ENCODE results near the gene MYO16.

MYO16 gene

DNA sequence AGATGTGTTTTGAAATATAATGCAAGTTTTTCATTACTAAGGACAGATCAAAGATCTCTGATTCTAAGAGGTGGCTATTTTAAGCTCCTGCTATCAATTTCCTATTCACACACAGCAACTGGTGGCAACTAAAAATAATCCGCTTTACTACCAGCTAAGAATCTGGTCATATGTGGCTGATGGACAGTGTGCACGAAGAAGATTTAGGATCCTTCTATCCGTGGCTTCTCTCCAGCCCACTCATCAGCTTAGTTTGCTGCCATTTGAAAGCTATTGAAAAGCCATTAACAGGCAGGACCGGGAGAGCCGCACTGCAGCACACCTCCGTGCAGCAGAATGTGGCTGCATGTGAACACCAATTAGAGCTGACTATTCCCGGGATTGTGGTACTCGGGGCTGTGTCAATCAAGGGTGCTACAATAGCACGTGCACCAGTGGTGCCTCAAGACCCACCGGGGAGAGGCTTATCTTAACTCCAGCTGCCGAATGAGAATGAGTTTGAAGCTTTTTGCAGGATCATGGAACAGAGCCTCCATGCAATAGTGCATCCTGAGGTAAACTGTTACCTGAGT, at the start of gene MYO16:
TSS of gene MYO16 (plus strand) at position 431 of the 572 bp plus-strand sequence. CDS start 234 bp downstream, outside the sequence.
- intact Hi-C loops (cut with DNase I) = no loop called here
- peak in 1 of 10 donors; percentile 61 for DNase-seq

DNA sequence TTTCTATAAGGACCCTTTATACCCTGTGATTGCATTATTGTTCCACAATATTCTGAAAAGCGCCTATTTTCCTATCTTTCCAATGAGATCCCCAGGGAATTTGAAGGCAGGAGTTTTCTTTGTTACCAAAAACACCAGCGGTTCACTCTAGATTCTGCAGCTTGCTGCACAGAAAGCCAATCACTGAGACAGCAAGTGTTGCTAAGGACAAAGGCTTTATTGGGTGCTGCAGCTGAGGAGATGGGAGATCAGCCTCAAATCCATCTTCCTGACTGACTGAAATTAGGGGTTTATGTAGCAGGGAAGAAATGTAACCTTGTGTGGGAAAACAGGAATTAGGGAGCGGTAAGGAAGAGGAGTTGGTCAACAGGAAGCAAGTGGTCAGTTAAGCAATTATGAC, 42.6 kb upstream of the MYO16 start:
- DNase-seq = no peak

DNA sequence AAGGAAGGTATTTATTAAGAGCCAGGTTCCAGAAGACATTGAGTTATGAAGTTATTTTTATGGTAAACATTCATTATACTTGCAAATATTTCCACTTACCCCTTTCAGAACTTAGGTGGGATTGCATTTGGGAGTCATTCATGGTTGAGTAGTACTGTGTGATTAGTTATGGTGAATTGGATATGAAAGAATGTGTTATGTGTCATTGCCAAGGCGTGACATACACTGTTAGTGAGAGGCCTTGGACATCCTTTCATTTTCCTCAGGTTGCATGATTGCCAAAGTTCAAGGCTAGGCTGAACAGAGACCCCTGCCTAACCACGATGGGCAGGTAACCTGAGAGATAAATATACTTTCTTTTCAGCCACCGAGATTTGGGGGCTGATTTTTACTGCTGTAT, 40.9 kb upstream of the MYO16 start:
- intact Hi-C loops (cut with DNase I) = no loop called here
- no peak for DNase-seq

More for the DNA sequence above, 42.6 kb upstream of the MYO16 start:
- intact Hi-C loops (cut with DNase I) = no loop called here

DNA sequence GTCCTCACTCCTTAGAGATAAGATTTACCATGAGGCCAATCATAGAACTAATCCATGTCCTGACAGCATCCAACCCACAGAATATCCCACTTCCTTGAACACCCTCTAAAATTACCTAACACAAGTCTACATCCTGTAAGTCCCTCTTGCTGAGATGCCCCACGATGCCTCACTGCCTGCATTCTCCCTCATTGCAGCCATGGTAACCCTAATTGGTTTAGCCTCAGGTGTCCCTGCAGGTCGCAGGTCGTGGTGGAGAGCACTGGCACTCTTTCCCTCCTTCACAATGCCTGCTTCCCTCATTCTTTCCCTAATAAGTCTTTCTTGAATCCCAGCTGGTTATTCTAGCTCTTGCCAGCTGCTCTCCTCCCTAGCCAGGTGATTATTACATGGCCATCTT, 35.3 kb upstream of the MYO16 start:
- DNase-seq = no peak
- intact Hi-C loops (cut with DNase I) = no loop called here

DNA sequence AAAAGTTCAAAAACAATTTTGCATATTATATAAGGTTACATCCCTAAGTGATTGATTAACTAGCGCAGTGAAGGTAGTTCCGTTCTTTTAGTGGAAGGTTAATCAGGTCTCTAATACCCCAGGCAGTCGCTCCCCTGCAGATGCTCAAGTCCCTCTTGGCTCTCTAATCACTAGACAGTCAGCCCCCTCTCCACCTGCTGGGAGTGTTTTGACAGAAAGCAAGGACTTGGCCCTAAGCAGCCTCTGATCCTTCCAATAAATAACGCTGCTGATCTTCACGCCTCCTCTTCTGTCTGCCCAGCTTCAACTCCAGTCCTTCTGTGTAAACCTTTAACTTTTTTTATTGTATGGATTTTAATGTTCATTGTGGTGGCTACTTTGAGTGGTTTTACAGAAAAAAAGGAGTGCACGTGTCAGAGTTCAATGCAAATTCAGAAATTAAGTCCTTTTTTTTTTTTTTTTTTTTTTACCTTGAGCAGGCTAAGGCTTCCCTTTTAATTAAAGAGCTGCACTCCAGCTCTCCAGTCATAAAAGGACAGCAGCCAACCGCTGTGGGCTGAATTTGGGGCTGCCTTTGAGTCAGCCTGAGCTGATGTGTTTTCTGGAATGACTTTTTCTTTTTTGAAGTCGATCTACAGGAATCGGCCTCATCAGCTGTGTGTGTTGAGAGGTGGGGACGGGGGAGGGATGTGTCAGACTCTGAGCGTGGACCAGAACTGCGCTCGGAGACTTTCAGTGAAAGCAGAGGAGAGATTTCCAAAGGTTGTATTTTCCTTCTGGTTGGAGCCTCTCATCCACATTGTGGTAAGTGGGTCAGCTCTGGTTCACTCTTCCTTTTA, 33.8 kb upstream of the MYO16 start:
- intact Hi-C loops (cut with DNase I) = no loop called here
- DNase-seq = peak in 6 of 10 donors; percentile 6 to 80 (median 48)

DNA sequence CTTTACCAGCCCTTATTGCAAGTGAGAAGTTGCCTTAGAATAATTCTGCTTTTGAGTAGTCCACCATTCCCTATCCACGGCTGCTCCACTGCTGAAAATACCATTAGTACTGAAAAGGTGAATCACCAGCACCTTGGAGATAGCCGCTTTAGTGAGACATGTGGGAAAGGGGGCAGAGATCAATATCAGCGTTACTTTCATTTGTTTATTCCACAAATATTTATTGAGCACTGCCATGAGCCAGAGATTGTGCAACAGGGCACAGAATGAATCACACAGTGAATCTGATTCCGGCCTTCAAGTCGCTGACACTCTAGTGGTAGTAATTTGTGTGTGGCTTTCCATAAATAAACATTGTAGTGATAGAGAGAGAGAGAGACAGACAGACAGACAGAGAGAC, 31.5 kb upstream of the MYO16 start:
- DNase-seq = no peak
- intact Hi-C loops (cut with DNase I) = no loop called here

DNA sequence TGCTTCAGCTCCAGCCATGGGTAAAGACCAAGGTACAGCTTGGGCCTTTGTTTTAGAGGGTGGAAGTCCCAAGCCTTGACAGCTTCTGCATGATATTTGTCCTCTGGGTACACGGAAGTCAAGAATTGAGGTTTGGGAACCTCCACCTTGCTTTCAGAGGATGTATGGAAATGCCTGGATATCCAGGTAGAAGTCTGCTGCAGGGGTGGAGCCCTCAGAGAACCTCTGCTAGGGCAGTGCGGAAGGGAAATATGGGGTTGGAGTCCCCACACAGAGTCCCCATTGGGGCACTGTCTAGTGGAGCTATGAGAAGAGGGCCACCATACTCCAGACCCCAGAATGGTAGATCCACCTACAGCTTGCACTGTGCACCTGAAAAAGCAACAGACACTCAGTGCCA, 23.0 kb upstream of the MYO16 start:
- no peak for DNase-seq

DNA sequence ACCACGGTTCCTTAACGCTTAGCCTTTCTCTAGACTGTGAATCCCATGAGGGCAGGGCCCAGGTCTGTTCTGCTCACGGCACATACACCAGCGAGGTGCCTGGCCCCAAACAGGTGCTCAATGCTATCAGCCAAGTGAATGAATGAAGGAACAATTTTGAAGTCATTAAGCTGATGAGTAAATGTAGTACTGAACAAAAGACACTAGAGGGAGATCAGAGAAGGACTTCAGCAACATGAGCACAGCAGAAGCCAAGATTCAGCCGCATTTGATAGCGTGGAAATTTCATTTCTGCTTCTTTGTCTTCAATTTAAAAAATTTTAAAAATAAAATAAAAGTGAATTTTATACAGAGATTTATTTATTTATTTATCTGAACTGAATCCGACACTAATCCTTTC, 20.1 kb upstream of the MYO16 start:
- intact Hi-C loops (cut with DNase I) = no loop called here
- DNase-seq = no peak

More for the DNA sequence above, 23.0 kb upstream of the MYO16 start:
- intact Hi-C loops (cut with DNase I) = no loop called here

DNA sequence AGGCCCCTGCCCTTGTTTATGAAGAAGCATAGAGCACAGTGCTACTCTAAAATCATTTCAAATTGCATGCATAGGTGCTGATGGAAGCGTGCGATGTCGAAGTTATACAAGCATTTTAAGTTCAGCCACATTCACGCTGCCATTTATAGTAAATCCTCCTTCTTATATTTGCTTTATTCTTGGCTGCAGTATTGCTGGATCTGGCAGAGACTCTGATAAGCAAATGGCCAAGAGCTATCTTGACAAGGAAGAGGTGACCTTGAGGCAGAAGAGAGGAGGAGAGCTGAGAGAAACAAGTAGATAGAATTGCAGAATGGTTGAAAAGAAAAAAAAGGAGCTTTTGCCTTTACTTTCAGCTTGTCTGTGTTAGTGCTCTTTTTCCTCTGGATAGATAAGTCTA, 18.9 kb upstream of the MYO16 start:
- DNase-seq = no peak
- intact Hi-C loops (cut with DNase I) = no loop called here

DNA sequence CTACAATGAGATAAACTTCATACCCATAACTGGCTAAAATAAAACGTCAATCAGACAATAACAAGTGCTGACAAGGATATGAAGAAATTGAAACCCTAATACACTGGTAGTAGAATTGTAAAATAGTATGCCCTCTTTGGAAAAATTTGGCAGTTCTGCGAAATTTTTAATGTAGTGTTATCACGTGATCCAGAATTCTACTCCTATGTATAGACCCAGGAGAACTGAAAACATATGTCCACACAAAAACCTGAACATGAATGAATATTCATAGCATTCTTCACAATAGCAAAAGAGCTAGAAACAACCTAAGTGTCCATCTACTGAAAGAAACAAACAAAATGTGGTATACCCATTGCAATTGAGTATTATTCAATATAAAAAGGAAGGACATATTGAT, 14.2 kb upstream of the MYO16 start:
- intact Hi-C loops (cut with DNase I) = no loop called here
- no peak for DNase-seq

DNA sequence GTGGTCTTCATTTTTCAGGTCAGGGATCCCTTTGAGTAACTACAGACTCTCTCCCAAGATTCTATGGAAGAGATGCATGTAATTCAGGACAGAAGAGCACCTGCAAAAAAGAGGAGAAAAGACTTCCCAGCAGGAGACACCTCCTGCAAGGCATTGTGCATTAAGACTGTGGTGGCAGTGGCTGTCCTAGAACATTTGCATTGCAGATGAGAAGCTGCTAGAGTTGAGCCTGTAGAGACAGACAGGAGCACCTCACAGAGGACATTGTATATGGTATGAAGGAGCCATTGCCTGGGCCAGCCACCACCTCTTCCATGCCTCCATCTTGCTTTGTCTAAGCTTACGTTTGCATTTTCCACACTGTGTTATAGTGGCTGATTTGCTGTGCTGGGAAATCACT, 11.2 kb upstream of the MYO16 start:
- DNase-seq = no peak
- intact Hi-C loops (cut with DNase I) = no loop called here

DNA sequence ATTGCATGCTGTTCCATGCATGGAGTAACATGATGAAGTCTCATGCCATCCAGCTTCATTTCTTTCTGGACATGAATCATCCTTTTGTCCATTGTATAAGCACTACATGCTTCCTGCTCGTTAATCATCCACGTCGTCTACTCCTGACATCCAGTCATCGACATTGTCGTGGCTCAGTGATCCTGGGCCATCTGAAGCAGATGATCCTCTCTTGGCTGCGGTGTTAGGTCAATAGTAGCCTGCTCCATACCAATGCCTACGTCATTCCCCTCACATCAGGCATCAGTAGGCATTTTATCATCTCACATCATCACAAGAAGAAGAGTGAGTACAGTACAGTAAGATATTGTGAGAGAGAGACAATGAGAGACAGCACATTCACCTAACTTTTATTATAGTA, 7.9 kb upstream of the MYO16 start:
- intact Hi-C loops (cut with DNase I) = no loop called here
- DNase-seq = no peak

DNA sequence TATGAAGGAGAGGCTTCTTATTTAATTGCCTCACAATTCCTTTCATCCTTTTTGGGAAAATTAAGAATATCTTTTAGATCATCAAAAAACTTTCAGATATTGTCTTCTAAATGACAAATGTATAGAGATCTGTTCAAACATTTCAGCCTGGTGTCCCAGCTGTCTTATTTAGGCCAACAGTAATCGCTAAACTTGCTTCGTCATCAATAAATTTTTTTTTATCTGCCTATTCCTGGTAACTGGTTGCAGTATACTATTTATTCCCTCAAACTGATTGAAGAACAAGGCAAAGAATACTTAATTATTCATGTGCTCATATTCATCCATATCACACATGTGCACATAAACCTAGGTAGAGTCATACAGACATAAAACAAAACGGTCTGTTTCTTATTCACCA, 5.3 kb upstream of the MYO16 start:
- DNase-seq = no peak
- intact Hi-C loops (cut with DNase I) = no loop called here

DNA sequence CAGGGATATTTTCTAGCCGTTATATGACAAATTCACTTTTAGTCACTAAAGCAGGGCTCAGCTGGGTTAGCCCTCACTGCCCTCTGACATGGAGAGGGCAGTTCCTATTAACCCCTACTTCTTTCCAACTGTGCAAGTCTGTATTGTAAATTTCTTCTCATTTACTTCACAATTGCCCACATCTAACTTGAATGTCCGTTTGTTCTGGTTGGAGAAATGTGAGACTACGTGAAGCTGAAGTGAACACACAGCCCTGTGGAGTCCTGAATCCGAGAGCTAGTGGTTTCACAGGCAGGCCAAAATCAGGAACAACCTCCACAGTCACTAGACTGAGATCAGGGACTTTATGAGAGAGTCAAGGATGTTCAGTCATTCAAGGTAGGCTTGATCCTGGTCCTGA, 4.4 kb upstream of the MYO16 start:
- intact Hi-C loops (cut with DNase I) = no loop called here
- no peak for DNase-seq

DNA sequence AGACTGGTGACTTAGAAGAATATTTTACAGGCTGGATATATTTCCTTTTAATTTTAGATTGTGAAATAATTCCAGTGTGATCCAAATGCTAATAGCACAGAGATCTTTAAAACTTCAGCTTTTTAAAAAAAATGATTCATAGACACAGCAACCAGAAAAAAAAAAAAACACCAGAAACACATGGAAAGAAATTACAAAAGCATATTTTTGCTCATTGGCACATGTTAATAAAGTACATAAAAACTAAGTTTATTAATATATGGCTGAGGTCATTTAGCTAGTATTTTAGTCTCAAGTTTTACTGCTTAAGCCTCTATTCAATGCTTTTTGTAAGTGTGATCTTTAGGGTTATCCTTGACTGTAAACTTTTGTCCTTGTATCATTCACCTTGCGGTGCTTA, 577 bp downstream of the MYO16 start:
- intact Hi-C loops (cut with DNase I) = no loop called here
- DNase-seq = no peak

DNA sequence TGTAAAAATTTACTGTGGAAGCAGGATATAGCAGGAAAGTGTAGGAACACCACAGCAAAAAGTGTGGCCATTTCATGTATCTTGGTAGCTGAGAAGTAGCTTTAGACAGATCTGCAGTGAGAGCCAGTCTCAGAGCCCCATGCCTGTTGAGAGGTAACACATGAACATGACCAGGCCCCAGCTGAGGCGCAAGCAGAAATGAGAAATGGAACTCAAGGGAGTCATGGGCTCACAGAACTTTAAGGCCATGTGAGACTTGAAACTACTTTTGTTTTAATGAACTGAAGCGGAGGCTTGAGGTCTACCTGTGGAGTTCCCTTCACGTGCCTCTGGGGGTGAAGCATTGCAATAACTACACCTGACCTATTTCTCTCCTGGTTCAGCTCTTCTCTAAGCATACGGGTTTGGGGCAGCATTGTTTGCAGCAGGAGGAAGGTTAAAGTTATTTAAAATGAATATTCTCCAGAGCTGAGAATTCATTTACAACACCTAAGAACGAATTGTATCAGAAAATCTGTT, 3.3 kb downstream of the MYO16 start:
- DNase-seq = no peak
- intact Hi-C loops (cut with DNase I) = no loop called here

DNA sequence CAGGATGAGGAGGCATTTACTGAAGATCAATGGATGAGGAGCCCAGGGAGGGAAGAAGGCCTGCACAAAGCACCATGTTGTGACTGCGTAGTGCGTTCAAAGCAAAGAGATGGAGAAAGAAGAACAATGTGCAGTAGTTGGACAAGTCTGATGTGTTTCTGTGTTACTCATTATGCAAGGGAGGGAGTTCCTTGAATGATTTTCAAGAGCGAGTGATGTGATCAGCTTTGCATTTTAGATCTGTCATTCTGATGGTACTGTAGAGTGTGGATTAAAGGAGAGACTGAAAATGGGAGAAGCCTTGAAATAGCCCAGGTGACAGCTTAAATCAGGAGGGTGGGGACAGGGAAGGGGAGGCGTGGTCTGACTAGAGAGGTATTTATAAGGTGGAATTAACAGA, 9.5 kb downstream of the MYO16 start:
- DNase-seq = no peak
- intact Hi-C loops (cut with DNase I) = no loop called here

DNA sequence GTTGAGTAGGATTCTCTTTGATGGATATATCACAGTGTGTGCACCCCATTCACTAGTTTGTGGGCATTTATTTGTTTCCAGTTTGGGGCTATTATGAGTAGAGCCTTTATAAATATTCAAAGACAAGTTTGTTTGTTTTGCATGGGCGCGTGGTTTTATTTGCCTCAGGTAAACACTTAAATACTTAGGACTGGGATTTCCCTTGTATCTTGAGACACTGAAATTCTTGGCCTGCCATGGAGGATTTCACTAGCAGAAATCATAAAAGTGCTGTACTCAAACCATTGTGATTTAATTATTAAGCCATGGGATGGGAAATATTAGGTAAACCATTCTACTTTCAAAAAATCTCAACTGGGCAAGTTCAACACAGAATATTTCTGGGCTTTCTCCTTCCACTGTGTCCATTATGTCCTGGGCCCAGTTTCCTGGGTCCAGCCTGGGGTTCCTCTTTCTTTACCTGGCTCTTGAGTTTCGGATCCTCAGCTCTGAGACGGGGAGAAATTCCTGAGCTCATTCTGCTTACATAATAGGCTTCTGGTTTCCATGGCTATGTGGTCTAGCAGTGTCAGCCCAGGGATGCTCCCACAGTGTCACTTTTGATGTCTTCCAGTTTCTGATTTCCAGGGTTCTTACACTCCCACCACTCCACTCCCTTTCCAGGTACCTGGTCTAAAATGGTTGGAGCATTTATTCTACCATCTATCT, 14.4 kb downstream of the MYO16 start:
- intact Hi-C loops (cut with DNase I) = no loop called here
- no peak for DNase-seq

DNA sequence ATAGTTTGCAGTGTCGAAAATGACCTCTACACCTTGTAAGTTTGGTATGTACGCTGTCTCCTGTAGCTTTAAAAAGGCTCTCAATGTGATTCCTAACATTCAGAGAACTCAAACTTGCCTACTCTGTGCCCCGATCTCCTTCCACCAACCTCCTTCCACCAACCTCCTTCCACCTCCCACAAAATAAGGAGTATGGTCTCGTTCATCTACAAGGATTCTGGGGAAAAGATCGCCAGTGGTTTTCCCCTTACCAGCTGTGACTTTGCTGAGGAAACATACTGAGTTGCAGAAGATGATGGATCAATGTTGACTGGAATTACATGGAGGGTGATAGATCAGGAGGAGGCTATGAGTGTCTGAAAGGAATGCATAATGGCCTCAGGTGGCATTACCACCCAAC, 16.0 kb downstream of the MYO16 start:
- no peak for DNase-seq
- intact Hi-C loops (cut with DNase I) = no loop called here

DNA sequence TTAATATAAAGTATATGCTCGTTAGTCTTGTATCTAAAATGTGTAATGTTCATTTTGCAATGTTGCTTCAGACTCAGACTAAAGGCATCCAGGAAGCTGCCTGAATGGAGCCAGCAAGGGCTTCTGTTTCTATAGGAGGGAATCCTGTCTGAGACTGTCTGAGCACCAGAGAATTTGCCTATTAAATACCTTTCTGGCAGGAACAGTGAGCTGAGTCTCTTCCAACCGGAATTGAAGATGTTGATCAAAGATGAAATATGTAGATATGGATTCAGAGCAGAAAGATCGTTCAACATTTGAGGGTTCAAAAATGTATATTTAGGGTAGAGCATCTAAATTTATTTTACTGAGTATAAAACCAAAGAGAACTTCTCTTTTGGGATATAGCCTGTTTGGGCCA, 20.9 kb downstream of the MYO16 start:
- DNase-seq = no peak
- intact Hi-C loops (cut with DNase I) = no loop called here

DNA sequence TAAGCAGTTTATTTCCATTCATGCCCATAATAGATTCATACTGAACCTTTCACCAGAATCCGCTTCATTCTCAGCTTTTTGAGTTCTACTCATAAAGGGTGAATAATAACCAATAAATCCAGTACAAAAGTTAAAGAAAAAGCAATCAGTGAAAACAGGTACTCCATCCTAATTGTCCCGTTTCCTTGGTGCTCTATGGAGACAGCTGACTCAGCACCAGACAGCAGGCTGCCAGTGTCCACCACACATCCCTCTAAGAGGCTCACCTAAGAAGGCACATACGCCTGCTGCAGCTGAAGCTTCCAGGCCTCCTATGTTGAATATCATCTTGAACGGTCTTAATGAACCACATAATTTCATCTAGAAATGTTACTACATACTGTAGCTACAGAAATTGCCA, 27.3 kb downstream of the MYO16 start:
- intact Hi-C loops (cut with DNase I) = no loop called here
- no peak for DNase-seq

DNA sequence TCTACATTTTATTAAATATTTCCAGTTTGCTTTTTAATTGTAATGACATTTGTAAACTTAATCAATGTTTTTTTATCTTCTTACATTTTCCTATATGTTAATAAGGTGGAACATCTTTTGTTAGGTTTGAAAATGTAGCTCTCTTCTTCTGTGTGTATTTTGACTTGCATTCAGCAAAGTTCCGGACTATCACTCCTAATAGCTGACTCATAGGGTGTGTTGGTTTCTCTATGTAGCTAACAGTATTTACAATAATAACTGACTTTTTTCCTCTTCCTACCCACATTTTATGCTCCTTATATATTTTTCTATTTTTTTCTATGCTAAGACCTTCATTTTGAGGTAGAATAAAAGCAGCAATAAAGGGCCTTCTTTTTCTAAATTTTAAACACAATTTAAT, 28.1 kb downstream of the MYO16 start:
- no peak for DNase-seq
- intact Hi-C loops (cut with DNase I) = no loop called here
